Measurements from ENCODE around the gene ADCY9.
"Not testable (repeated sequence)": the region's sequence is repeated elsewhere in the genome, so short reads cannot be mapped to it uniquely, and the experiment has no call there.

GRCh38 chr16:3927147-3927546 lies 189.1 kb downstream of the ADCY9 start:
- TF ChIP-seq CTCF, POLR2A (IDR thresholded peaks at IDR 0.05): not testable (repeated sequence)

Measured in esophagus squamous epithelium (tissue), 4 donors.